SK-MEL-5 (cell line): ENCODE results near the gene LARGE1. TPM values are rescaled to one million over a fixed set of nuclear protein-coding genes. Genes with fewer than 3 reads are reported as not detected.

Experiments used
- DNase-seq: peaks from one replicate; pipeline ENCODE4 v3.0.0-alpha.2; 2016; ENCODE audit warnings: low read depth, low spot score
- in situ Hi-C: cut with HindIII; loops from 2 replicates; pipeline ENCODE4 v1.10.0; 2016; ENCODE audit warnings: low sequenced_read_pairs, high pct_unique_total_duplicates, low pct_unique_long_range_greater_than_20kb
- total RNA-seq: library from RNA; depleted of rRNA; stranded (reverse); fragments of >200 nt; shearing (Covaris generic); gene quantifications from 2 replicates; pipeline ENCODE4 v1.2.3, GENCODE V29; 2014

Gene LARGE1
- total RNA-seq, 1 experiment from 2014 or later, result 22.0 TPM

DNA sequence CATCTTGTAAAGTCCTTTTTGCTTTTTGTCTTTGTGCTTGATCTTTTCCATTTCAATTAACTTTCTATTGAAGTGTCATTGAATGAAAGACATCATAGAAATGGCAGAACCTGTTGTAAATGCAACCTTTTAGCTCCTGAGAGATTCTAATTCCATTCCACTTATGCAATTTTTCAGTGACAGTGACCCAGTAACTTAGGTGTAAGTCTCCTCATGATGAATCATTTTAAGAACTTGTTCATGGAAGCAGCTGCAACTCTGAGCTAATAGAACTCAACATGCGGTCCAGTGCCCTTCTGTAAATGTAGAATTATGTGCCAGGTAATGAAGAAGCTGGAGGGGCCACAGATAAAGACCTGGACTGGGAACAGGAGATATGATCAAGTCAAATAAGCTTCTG, 463.8 kb downstream of the LARGE1 start:
- DNase-seq, result no peak
- in situ Hi-C loops, result no loop called here

DNA sequence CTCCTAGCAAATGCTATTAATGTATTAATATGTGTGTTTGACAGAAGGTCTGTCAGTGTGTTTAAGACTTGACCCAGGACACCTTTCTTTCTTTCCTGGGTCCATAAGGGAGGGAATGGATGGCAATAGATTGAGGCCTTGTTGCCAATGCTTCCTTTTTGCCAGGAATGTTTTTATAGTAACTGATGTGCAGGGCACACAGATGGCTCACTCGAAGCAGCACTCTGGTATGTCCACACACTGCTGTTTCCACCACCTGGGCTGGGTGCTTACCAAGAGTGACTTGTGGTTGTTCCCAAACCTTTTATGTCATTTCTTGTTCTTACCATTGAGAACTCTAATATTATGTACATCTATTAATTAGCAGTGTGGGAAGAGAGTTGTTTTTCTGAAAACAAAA, 465.2 kb downstream of the LARGE1 start:
- DNase-seq, result no peak
- in situ Hi-C loops, result no loop called here

DNA sequence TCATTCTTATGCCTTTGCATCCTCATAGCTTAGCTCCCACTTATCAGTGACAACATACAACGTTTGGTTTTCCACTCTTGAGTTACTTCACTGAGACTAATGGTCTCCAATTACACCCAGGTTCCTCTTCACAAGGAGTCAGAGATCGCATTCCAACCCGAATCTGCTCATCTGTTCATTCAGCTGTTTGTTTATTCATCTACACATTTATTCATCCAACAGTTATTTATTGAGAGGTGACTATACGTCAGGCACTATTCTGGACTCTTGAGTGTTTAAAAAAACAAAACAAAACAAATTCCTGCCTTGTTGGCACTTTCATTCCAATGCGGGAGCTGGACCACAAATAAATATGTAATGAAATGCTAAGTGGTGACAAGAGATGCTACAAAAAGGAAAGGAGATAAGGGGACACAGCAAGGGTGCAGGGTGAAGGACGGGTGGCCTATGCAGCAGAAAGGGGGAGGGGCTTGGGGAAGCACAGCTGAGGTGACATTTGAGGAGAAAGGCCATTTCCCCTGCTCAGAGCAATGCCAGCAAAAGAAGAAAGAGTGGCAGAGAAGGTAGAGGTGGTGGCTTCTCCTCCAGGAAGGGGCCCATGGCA, 468.3 kb downstream of the LARGE1 start:
- in situ Hi-C loops, result no loop called here
- DNase-seq, result no peak

DNA sequence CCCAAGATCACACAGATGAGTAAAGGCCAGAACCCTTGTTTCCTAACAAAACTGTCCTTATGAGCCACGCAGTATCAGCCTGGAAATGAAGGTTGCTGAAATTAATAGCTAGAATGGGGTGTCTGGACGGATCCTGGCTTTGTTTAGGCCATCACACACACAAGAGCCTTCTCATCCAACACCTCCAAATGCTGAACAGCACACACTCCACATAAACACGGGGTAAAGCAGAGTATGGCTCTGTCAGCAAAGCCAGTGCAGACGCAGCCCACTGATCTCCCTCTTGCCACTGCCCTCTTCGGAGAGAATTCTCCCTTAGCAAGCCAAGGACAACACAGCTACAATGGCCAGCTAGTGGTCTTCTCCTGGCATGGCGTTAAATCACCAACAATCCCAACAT, 469.5 kb downstream of the LARGE1 start:
- in situ Hi-C loops, result no loop called here
- no peak for DNase-seq

DNA sequence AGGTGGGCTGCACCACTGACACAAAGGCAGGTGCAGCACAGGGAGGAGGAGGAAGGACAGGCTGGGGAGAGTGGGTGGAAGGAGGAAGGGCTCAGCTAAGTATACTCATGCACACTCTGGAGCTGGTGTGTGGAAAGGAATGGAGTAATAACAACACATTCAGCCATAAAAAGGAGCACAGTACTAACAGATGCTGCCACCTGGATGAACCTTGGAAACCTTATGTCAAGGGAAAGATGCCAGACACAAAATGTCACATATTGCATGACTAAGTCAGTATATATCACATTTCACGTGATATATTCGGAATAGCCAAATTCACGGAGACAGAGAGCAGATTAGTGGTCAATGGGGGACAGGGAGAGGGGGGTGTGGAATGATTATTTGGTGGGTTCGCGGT, 472.5 kb downstream of the LARGE1 start:
- no peak for DNase-seq

DNA sequence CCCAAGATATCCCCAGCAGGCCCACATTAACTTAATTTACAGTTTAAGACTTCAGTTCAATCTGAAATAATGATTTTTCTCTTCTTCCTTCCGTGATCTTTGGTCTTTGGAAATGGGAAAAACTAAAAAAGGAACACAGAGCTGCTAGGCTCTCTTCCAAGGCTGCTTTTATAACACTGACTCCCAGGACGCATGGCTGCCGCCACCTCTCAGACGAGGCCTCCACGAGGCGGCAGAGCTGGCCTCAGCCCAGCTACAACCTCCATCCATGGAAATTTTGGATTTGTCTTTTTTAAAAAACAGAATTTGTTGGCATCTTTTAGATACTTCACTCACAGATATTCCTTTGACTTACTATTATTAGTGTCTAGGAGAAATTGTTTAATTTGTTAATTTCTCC, 476.6 kb downstream of the LARGE1 start:
- in situ Hi-C loops, result no loop called here
- DNase-seq, result no peak

More for the DNA sequence above, 472.5 kb downstream of the LARGE1 start:
- in situ Hi-C loops, result no loop called here

DNA sequence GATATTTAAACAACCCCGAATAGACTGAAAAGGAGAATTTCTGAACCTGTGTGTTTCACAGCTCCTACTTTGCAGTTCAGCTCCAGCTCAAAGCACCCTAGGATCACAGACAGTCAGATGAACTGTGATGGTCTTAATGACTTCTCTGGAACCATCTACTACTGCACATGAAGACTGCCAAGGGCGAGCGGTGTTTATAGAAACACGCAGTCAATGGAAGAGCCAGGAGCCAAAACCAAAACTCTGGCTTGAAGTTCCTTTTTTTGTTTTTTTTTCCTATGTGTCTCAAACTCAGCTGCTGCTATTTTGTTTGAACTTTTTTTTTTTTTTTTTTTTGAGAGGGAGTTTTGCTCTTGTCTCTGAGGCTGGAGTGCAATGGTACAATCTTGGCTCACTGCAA, 479.5 kb downstream of the LARGE1 start:
- DNase-seq, result no peak
- in situ Hi-C loops, result no loop called here

DNA sequence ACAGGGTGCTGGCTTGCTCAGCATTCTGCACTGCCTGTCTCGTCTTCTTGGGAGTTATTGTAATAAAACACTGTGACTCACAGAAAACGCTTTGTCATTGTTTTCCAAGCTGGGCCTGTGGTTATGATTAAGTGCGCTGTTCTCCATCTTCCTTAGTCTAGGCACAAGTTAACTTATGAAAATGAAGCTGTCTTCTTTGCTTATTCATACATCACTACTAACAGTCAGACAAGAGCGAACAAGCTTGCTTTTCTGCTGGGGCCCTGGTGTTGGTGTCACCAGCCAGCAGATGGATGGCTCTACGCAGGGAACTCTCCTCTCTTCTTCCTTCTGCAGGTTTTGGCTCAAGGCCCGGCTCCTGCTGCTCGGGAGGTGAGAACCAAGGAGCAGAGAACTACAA, 482.0 kb downstream of the LARGE1 start:
- in situ Hi-C loops, result no loop called here
- DNase-seq, result no peak

DNA sequence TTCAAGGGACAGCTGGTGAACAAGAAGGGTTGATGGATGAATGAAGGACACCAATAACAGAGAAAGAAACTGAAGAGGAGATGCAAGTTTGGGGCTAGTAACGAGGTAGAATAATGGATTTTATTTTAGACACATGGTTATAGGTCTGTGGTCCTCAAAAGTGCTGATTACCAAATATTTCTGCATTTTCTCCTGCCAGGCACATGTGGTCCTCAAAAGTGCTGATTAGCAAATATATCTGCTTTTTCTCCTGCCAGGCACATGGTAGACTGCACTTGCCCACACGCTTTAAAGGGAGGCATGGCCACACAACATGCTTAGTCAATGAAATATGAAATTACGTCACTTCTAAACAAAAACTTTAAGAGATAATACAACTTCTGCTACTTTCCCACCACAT, 489.0 kb downstream of the LARGE1 start:
- in situ Hi-C loops, result no loop called here
- no peak for DNase-seq

DNA sequence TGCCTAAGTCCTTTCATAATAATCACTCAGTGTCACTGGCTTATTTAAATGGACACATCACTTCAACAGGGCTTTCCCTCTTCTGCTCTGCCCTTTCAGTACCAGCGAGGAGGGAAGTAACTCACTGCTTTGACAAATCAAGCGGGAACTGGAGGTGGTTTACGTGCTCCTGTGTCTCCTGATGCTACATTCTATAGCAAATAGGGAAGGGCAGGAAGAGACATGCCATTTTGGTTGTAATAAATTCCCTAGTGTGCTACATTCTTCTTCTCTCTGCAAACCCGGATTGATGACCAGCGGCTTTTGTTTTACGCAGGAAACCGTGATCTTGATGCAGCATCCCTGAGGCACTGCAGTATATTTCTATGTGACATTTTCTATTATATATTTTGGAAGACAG, 491.0 kb downstream of the LARGE1 start:
- no peak for DNase-seq
- in situ Hi-C loops, result no loop called here

DNA sequence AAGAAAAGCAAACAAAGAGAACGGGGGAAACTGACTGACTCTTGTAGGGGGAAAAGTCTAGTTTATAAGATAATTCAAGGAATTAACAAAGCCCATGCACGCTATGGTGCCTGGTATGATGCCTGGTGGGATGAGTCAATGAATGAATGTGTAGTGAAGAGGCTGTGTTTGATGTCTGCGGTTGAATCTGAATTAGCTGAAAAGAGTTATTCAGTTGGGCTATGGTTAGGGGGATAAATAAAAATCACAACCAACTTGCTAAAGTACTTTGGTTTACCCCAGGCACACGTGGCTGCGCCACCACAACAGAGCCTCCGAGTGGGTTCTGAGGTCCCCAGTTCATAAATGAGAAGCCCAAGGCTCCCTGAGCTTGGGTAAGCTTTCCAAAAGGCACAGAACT, 492.8 kb downstream of the LARGE1 start:
- no peak for DNase-seq
- in situ Hi-C loops, result no loop called here

DNA sequence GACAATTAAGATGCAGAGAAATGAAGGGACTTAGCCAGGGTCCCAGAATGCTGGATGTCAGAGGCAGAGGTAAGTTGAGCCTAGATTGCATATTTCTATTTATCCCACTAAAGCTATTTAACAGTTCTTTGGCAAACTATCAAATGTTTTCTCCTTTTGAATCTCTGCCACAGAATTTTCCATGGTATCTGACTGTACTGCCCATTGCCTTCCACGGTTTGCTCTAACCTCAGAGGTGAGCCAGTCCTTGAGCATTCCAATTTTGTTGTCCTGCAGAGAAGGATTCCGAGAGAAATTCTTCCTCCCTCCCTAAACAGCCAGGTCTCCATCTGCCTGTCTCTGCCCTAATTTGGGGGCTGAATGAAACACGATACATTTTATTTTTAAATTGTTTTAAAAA, 493.8 kb downstream of the LARGE1 start:
- no peak for DNase-seq
- in situ Hi-C loops, result no loop called here

DNA sequence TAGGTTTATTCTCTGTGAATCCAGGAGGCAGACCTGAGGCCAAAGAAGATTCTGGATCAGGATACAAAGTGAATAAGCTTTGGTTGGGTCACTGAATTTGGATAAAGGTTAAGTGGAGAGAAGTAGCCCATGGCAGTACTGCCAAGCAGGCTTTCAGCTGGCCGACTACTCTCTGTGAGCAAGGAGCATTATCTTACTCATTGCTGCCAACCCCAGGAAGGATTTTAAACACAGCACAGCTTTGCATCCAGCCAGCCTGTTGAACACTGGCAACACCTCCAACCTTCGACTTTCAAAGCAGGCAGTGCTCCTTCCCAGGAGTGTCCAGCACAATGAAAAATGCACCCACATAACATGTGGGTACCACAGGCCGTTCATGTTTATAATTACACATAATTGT, 498.4 kb downstream of the LARGE1 start:
- DNase-seq, result no peak

DNA sequence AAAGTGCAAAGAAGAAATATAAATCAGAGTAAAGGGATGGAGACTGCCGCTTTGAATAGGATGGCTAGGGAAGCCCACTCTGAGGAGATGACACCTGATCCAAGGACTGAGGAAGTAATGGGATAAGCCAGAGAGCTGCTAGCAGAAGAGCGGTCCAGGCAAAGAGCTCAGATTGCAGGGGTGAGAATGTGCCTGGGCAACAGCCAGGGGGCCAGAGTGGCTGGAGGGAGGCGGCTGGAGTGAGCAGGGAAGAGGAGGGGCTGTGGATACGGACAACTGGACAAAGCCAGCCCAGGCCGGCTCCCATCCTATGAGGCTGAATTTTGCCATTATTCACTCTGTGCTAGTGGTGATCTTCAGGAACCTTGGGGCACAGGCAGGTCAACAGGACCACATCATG, 501.8 kb downstream of the LARGE1 start:
- in situ Hi-C loops, result no loop called here
- no peak for DNase-seq

More for the DNA sequence above, 498.4 kb downstream of the LARGE1 start:
- in situ Hi-C loops, result no loop called here

DNA sequence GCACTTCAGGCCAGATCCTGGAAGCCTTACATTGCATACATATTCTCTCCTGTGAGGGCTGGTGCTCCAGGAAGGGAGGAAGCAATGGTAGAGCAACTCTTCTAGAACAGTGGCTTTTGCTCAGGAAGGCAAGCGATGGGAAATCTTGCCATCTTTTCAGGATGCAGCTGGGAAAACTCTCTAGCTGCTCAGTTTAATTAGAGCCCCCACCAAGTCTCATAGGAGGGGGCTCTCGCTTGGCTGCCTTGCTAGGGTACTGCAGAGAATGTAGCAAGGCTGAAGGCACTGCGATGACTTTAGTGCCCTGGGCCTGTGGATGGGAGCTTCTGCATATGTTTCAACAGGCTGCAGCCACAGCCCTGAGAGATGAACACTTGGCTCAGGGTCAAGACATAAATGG, 504.9 kb downstream of the LARGE1 start:
- in situ Hi-C loops, result no loop called here
- DNase-seq, result no peak

DNA sequence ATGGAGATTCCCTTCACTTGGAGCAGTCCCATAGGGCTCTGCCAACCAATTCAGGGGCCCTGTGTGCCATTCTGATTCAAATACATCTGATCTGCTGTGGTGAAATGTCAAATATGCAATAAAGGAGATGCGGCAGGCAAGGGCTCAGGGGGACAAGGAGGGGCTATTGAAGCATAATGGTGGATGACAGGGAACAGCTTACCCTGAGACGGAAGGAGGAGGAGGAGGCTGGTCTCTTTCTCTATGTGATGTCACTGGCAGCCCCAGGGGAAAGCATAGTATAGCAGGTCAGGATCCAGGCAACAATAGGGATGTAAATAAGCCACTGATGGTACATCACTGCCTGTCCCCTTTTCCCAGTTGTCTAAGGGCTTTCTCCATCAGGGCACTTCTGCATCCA, 511.2 kb downstream of the LARGE1 start:
- DNase-seq, result no peak
- in situ Hi-C loops, result no loop called here

DNA sequence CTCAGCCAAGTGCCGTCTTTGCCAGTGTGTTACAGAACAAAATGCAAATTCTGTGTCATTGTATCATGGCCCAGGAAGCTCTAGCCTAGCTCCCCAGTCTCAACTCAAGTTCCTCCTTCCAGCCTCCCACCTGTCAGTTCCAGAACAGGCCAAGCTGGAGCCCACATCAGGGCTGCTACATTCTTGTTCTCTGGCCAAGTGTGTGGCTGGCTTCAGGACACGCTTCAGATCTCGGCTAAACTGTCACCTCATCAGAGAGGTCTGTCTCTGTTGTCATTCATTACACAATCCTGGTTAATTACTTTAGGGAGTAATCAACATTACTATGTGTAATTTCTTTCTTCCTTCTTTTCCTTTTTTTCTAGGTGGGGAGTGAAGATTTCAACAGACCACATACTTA, 515.1 kb downstream of the LARGE1 start:
- in situ Hi-C loops, result no loop called here
- no peak for DNase-seq

DNA sequence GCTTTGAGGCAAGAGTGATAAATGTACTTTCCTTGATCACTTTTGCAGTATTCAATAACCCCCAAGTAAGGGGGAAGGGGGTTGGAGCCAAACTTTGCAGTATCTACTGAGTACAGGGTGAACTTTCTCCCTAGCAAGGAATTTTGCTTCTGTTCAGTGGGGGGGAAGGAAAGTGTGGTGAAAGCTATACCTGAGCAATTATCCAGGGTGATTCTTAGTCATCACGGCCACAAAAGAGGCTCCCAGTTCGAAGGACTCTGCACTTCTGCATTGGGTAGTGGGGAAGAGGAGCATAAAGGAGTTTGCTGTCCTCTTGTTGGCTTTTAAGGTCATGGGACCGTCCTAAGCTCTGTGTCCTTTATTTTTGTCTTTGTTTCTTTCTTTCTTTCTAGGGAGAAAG, 515.6 kb downstream of the LARGE1 start:
- in situ Hi-C loops, result no loop called here
- DNase-seq, result peak; percentile 21

DNA sequence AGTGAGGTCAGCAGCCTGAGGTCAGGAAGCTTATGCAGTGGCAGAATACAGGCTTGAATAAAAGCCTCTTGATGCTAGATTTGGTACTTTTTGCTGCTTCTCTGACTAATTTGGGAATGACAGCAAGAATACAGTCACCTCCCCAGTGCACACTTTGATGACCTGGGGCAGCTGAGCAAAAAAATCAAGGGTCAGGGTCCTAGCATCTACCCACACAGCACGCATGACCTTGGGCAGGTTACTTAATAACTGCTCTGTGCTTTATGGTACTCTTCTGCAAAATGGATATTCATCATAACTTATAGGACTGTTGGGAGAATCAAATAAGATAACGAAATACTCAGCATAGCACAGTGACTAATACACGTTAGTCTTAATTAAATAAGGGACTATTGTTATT, 518.0 kb downstream of the LARGE1 start:
- in situ Hi-C loops, result no loop called here
- DNase-seq, result no peak

DNA sequence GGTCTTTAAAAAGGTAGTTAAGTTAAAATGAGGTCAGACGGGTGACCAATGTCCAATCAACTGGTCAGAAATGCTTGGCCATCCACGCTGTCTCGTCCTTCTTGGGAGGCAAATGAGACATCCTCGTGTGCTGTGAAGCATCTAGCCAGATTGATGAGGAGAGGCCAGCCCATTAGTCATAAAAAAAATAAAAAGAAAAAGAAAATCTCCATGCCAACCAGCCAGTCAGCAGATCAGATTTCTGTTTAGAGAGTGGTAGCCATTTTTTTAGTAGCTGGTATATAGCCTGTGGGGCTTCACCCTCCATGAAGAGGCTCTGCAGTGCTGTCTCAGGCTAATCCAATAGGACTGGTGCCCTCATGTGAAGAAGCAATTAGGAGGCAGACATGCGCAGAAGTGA, 519.0 kb downstream of the LARGE1 start:
- in situ Hi-C loops, result no loop called here
- no peak for DNase-seq
